Transverse colon (tissue), 4 donors: ENCODE data around the gene SCN5A.

Source experiments
- POLR2A ChIP-seq: fragments of 450-650 bp; IDR thresholded peaks from one replicate; pipeline ENCODE4 v1.6.1; 2016; ENCODE audit warnings: antibody characterized with exemption, mild to moderate bottlenecking, moderate library complexity
- POLR2AphosphoS5 ChIP-seq, 3 donors: sonication (generic); formaldehyde crosslinking; IDR thresholded peaks; one replicate each; pipeline ENCODE4 v1.6.1; 2016; ENCODE audit warnings: antibody characterized with exemption in 3 of 3
- TF ChIP-seq, protein P1 (sequence below), 5 experiments: fragments of 200-600 bp in 3 of 5; fragments of 450-650 bp in 2 of 5; sonication (generic) in 3 of 5; IDR thresholded peaks; 1 replicate in 2 of 5; 2 replicates in 3 of 5; pipeline ENCODE4 v1.5.1; 2016 to 2017; ENCODE audit warnings: antibody characterized with exemption in 5 of 5, inconsistent platforms in 3 of 5, mild to moderate bottlenecking in 2 of 5, moderate library complexity in 1 of 5

DNA sequence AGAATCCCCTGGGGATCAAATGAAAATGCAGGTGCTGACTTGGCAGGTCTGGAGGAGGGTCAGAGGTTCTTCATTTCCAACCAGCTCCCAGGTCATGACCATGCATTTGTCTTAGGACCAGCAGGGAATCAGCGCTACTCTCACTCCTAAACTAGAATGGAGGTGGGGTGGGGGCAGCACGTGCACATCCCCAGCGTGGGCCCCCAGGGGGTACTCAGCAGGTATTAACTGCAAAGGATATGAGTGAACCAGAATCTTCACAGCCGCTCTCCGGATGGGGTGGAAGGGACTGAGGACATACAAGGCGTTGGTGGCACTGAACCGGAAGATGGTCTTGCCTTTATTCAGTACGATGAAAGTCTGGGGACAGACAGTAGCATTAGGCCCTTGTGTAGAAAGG, 19.4 kb downstream of the SCN5A start:
- TF ChIP-seq POLR2AphosphoS5 (IDR thresholded peaks at IDR 0.05) (no peak), POLR2A (no peak)
- TF ChIP-seq, protein P1, sequence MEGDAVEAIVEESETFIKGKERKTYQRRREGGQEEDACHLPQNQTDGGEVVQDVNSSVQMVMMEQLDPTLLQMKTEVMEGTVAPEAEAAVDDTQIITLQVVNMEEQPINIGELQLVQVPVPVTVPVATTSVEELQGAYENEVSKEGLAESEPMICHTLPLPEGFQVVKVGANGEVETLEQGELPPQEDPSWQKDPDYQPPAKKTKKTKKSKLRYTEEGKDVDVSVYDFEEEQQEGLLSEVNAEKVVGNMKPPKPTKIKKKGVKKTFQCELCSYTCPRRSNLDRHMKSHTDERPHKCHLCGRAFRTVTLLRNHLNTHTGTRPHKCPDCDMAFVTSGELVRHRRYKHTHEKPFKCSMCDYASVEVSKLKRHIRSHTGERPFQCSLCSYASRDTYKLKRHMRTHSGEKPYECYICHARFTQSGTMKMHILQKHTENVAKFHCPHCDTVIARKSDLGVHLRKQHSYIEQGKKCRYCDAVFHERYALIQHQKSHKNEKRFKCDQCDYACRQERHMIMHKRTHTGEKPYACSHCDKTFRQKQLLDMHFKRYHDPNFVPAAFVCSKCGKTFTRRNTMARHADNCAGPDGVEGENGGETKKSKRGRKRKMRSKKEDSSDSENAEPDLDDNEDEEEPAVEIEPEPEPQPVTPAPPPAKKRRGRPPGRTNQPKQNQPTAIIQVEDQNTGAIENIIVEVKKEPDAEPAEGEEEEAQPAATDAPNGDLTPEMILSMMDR (IDR thresholded peaks at IDR 0.05): no peak
